ENCODE measurements around the gene UBASH3B.

Gene UBASH3B

DNA sequence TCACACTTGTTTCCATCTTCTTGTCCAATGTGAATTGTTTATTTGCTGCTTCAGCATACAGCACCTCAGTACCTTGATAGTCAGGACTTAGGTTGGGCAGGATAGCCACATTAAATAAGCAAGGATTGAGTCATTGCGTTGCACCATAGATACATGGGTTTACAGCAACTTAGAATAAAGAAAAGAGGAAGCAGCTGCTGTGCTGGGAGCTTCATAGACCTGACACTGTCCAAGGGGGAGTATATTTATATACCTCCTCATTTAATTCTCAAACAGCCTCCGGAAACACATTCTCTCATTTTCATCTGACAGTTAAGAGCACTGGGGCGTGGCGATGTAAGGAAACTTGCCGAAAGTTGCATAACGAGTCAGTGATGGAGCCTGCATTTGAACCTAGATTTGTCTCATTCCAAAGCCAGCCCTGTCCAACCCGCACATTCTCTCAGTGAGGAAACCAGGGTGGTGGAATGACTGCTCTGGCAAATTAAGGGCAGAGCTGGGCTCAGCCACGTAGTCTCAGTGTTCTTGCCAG, 42.2 kb downstream of the UBASH3B start:
- in situ Hi-C loops (cut with HindIII; ENCODE audit: low pct_ligation_motif_present, low pct_unique_long_range_greater_than_20kb, low sequenced_read_pairs), result no loop called here

DNA sequence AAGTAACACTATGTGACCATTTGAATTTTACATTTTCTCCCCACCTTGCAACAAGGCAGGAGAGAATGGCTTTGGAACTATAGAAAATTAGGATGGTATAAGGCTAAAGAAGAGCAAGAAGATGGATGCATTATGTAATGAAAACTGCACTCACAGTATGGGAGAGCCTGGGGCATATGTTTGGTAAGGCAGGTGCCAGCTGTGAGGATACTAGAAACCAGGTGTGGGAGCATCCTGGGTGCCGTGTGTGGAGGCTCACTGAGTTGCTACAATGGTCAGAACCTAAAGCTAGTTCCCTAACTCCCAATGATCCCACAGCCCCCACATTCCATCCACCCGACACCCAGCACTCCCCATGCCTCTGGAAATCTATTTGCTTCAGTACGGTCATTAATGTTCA, 42.9 kb downstream of the UBASH3B start:
- in situ Hi-C loops (cut with HindIII; ENCODE audit: low pct_ligation_motif_present, low pct_unique_long_range_greater_than_20kb, low sequenced_read_pairs), result no loop called here
- no peak for DNase-seq

More for the DNA sequence above, 42.2 kb downstream of the UBASH3B start:
- DNase-seq, result no peak

DNA sequence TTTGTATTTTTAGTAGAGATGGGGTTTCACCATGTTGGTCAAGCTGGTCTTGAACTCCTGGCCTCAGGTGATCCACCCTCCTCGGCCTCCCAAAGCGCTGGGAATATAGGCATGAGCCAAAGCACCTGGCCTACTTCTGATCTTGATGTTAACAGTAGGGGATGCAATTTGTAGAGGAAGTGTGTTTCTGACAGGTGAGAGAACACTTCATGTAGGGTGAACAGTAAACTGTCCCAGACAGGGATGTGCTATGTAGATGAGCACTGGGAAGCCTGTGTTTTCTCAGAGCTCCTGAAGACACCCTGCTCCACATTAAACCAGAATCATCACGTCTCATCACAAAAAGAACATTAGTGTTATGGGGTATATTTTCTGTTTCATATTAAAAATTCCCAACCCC, 45.1 kb downstream of the UBASH3B start:
- in situ Hi-C loops (cut with HindIII; ENCODE audit: low pct_ligation_motif_present, low pct_unique_long_range_greater_than_20kb, low sequenced_read_pairs), result no loop called here
- DNase-seq, result no peak

DNA sequence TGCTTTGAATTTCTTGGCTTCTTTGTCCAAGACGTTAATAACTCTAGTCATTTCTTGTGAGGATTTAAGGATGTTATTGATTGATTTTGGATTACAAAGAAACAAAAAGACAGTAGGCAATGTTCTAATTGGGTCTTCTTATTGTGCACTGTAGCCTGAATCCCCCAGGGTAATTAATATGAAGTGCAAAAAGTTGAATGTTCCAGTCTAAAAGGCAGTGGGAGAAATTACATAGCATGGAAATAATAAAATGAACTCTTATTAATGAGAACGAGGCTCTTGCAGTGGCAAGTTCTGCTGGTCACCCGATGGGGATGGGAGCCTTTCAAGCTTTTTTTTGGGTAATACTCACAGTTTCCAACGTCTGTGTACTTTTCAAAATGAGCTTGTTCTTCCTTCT, 45.6 kb downstream of the UBASH3B start:
- no peak for DNase-seq
- in situ Hi-C loops (cut with HindIII; ENCODE audit: low pct_ligation_motif_present, low pct_unique_long_range_greater_than_20kb, low sequenced_read_pairs), result no loop called here

DNA sequence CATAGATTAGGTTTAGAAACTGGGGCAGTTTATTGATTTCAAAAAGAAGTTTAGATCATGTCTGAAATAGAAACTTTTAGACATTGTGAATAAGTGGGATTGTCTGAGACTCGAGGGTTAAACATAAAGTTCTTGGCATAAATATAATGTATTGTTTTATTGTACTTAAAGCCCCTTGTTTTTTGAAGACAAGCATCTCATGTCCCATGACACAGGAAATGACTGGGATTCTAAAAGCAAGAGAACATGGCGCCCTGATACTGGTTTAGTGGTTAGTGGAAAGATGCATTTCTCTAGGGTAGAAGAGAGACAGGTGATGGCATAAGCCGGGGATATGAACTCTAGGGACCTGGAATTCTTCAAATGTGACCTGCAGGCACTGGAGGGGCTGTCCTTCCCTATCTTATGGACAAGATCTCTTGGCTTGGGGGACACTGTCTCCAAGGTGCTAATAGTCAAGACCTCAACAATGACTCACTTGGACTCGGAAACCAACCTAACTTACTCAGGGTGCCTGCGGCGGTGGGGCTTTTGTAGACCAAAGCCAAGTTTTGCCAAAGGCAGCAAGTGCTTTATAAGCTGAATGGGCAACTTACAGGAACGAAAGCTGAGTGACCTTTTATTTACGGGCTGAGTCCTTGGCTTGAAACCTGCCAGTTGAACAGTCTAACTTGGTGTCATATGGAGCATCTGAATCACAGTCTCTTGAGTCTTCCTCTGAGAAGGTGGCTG, 48.2 kb downstream of the UBASH3B start:
- DNase-seq, result no peak
- in situ Hi-C loops (cut with HindIII; ENCODE audit: low pct_ligation_motif_present, low pct_unique_long_range_greater_than_20kb, low sequenced_read_pairs), result no loop called here

DNA sequence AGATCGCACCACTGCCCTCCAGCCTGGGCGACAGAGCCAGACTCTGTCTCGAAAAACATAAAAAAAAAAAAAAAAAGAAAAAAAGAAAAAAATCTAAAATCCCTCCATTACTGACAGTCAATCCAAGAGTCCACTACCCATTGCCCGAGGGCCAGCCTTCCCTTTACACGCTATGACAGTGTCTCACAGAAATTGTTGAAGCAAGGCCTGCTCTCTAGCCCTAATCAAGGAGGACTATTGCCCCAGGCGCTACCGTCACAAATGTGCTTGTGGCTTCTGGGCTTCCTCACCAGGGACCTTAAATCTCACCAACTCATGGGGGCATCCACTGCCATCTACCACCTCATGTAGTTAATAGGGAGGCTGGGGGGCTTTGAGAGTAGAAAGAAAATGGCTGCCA, 49.9 kb downstream of the UBASH3B start:
- no peak for DNase-seq
- in situ Hi-C loops (cut with HindIII; ENCODE audit: low pct_ligation_motif_present, low pct_unique_long_range_greater_than_20kb, low sequenced_read_pairs), result no loop called here

DNA sequence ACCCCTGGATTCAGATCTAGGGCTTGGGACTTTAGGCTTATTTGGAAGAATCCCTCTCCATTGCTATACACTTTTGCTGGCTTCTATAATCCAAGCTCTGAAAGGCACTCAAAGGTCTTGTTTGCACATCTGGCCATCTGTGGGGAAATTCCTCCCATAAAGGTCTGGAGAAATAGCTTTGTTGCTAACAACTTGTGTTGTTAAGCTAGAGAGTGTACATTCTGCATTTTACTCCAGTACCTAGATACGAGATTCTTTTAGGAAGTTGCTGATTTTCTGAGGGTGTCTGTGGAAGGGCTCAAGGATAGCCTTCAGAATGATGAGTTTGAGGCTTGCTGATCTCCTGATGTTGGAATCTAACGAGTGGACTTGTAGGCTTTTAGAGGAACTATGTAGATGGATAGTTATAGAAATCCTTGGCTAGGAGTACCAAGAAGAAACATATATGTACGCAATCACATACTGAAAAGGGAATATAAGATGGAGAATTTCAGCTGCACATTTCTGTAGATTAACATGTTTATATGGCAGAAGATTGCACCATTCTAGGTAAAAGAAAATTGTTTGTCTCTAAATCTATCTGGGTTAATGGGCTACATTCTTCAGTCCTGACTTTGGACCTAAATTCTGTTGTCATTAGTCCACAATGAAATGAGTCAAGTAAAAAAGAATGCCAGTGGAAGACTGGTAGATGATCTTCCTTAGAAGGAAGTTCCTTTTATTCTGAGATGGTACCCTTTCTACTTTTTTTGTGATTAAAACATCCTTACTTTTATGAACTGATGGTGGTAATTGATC, 51.0 kb downstream of the UBASH3B start:
- DNase-seq, result peak; percentile 69
- in situ Hi-C loops (cut with HindIII; ENCODE audit: low pct_ligation_motif_present, low pct_unique_long_range_greater_than_20kb, low sequenced_read_pairs), result no loop called here

DNA sequence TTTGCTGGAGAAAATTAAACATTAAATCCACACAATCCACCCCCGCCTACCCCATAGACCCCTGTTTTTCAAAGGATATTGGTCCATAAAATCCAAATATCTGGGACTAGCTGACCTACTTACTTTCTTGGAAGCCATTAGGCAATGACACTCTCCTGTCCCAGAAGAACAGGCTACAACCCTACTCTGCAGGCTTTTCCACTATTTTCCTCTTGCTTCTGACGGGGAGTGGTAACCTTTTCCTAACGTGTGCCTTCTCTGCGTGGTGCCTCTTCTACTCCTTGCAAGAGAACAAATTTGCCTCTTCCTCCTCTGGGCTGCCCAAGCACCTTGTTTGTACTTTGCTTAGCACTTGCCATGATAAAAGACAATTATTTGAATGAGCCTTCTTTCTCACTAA, 51.6 kb downstream of the UBASH3B start:
- in situ Hi-C loops (cut with HindIII; ENCODE audit: low pct_ligation_motif_present, low pct_unique_long_range_greater_than_20kb, low sequenced_read_pairs), result no loop called here
- DNase-seq, result no peak

DNA sequence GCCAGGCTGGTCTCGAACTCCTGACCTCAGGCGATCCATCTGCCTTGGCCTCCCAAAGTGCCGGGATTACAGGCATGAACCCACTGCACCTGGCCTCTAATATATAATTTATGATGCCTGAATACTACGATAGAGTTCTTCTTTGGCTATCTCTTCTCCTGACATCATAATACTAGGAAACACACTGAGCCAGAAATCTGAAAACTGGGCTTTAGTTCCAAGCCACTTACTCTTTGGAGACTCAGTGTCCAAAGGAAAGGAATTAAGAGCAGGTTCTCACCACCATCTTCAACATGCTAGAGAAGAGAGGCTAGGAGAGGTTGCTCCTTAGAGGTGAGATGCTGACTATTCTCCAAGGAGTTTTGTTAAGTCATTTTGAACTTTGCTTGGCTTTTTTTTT, 52.4 kb downstream of the UBASH3B start:
- DNase-seq, result no peak
- in situ Hi-C loops (cut with HindIII; ENCODE audit: low pct_ligation_motif_present, low pct_unique_long_range_greater_than_20kb, low sequenced_read_pairs), result no loop called here

DNA sequence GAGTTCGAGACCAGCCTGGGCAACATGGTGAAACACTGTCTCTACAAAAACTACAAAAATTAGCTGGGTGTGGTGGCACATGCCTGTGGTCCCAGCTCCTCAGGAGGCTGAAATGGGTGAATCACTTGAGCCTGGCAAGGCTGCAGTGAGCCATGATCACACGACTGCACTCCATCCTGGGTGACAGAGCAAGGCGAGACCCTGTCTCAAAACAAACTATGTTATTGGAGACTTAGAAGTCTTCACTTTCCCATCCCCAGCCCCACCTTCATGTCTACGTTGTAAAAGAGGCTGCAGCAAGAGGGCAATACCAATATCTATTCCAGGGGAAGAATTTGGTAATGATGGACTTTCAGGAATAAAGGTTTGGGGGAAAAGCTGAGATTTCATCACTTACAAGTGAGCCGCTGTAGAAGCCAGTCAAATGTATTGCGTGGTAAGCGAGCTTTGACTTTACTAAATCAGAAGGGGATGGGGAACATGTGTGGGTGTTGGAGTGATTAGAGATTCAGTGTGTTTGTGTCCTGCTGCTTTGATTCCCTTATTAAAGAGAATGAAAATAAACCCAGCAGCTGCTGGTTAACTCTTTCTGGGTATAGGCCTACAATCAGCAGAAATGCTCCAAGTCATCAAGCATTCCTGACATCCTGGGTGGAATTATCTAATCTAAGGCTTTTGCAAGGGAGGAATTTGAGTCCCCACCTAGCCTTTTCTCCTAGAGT, 53.7 kb downstream of the UBASH3B start:
- peak; percentile 75 for DNase-seq
- in situ Hi-C loops (cut with HindIII; ENCODE audit: low pct_ligation_motif_present, low pct_unique_long_range_greater_than_20kb, low sequenced_read_pairs), result no loop called here

DNA sequence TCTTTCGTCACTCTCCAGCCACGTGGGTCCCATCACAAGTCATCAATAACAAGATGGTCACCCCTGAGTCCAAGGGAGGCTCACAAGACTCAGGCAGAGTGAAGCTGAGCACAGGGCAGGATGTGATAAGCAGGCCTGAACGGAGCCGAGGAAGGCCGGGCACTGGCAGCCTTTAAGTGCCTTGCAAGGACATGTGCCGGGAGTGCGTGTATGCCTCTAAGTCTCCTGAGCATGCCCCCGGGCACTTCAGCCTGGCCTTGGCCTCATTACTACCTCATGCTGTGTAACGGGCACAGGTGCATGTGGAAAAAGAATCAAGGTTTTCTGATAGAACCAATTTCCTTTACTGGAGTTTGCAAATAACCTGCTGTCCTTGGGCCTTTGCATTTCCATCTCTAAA, 55.8 kb downstream of the UBASH3B start:
- in situ Hi-C loops (cut with HindIII; ENCODE audit: low pct_ligation_motif_present, low pct_unique_long_range_greater_than_20kb, low sequenced_read_pairs), result no loop called here
- no peak for DNase-seq

DNA sequence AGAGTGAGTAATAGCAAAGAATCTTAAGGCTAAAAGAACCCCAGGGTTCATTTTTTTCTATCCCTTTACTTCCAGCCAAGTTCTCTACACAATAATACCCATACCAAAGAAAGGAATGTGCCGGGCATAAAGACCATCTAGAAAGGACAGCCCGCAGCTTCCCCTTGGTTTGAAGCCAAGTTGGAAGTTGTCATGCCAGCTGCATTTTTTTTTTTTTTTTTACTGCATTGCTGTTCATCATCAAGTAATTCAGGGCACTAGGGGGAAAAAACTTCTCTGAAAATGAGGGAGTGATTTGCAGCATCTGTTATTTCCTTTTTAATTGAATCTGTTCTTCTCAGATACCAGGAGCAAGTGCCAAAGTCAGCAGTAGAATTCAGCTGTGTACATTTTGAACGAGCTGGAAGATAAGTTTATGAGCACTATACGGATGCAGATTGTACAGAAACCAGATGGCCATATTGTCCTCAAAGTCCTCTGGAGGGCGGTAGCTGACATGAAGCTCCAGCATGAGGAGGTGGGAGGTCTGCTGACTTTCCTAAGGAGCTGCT, 56.4 kb downstream of the UBASH3B start:
- in situ Hi-C loops (cut with HindIII; ENCODE audit: low pct_ligation_motif_present, low pct_unique_long_range_greater_than_20kb, low sequenced_read_pairs), result no loop called here
- DNase-seq, result no peak

DNA sequence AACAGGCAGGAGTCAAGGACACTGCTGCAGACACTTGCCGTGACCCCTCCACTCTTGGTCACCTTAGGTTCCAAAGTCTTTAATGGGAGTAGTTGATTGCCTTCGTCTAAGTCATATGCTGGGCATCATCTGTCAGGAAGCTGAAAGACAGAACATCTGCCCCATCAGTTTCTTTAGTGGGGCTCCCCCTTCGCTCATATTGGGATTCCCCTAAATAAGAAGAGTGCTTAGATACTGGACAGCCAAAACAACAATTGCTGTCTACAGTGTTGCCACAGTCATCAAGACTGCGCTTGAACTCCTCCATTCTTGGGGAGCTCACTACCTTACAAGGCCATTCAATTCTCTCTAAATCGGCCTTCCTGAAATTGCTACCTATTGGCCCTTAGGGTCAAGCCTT, 58.5 kb downstream of the UBASH3B start:
- in situ Hi-C loops (cut with HindIII; ENCODE audit: low pct_ligation_motif_present, low pct_unique_long_range_greater_than_20kb, low sequenced_read_pairs), result no loop called here
- DNase-seq, result no peak

DNA sequence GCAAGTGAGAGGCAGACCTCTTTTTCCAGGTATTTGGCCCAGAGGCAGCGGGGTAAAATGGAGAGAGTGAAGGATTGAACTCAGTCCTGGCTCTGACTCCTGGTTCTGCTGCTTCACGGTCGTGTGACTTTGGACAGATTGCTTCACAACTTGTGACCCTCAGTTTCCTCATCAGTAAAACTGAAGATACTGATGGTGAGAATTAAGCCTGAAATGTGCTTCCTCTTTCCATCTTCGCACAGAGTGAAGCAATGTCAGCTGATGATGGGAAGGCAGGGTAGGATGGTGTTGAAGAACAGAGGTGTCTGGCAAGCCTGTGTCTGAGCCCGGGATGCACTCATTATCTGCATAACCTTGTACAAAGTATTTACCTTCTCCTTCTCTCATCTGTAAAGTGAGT, 59.0 kb downstream of the UBASH3B start:
- in situ Hi-C loops (cut with HindIII; ENCODE audit: low pct_ligation_motif_present, low pct_unique_long_range_greater_than_20kb, low sequenced_read_pairs), result no loop called here
- DNase-seq, result no peak

DNA sequence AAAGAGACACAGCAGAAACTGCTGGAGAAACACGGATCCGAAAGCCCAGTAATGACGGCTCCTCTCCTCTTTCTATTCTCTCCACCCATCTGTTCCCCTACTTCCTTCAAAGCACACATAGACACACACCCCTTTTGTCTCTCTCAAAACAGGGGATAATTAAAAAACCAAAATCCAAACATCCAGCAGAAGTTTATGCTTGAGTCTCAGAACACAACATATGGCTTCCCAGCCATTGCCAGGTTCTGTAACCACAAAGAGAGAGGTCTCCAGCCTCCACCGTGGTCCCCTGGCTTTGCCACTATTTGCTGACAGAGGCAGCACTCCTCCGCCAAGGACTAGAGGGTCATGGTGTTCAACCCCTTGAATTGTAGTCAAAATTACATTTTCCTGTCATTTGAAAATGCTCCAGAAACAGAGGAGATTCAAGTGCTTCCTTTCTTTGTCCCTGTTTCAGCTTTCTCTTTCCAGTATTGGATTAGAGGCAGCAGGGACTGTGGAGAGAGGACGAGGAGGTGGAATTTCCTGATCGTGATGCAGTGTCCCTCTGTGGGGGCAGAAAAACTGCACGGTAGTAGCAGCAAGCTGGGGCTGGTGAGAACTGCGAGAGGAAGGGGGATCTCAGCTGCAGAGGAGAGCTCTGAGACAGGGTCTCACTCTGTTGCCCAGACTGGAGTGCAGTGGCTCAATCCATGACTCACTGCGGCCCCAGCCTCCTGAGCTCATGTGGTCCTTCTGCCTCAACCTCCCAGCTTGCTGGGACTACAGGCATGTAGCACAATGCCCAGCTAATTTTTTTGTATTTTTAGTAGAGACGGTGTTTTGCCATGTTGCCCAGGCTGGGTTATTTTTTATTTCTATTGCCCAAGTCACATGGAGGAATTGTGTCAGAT, 60.3 kb downstream of the UBASH3B start:
- no peak for DNase-seq
- in situ Hi-C loops (cut with HindIII; ENCODE audit: low pct_ligation_motif_present, low pct_unique_long_range_greater_than_20kb, low sequenced_read_pairs), result no loop called here

DNA sequence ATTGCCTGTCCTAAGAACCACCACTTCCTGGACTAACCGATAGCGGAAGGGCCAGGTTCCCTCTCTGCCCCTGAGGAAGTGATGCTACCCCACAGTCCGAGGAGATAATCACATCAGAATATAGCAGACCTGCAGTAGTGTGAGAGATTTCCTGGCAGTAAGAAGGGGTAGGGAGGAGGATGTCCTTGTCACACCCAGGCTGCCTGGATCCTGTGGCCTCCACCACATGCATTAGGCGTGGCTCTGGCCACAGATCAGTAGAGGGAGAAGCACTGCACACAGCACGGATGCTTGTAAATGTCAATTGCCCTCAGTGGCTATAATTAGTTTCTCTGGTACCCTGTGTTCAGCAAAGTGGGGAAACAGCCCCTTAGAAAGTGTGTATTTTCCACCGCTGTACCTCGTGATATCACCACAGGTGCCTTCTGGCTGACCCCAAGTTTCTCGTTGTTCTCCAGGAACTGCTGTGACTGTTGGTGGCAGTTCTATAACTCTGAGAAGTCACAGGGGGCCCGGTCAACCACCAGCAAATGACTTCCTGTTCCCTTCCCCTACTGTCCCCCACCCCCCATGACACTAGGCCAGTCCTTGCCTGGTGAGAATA, 61.8 kb downstream of the UBASH3B start:
- DNase-seq, result no peak

DNA sequence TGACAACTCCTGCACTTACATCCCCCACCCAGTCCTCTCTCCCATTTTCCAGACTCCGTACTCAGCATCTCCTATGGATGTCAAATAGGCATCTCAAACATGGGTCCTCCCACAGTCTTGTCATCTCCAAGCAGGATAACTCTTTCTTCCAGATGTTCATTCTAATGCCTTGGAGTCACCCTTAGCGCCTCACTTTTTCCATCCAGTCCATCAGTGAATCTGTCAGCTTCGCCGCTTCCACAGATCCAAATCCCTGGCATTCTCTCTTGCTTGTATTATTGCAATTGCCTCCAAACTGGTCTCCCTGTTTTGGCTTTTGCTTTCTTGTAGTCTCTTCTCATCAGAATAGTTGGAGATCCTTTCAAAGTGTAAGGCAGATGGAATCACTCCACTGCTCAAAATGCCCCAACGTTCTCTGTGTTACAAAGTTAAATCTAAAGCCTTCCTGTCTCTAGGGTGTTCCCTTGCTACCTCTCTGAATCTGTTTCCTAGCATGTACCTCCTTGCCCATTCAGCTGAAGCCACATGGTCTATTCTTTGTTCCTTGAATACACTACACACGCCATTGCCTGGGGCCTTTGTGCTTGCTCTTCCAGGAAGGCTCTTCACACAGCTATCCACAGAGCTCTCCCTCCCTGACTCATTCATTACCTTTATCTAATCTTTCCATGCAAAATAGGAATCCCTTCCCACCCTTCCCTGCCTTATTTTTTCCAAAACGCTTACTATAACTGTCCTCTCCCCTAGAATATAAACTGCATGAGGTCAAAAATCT, 64.8 kb downstream of the UBASH3B start:
- no peak for DNase-seq
- in situ Hi-C loops (cut with HindIII; ENCODE audit: low pct_ligation_motif_present, low pct_unique_long_range_greater_than_20kb, low sequenced_read_pairs), result no loop called here

More for the DNA sequence above, 61.8 kb downstream of the UBASH3B start:
- in situ Hi-C loops (cut with HindIII; ENCODE audit: low pct_ligation_motif_present, low pct_unique_long_range_greater_than_20kb, low sequenced_read_pairs), result no loop called here
